CD14-positive monocyte (primary cell): Measurements from ENCODE around the gene COA6. TPM values are rescaled to one million over a fixed set of nuclear protein-coding genes. Genes with fewer than 3 reads are reported as not detected.
"Not testable (repeated sequence)": the region's sequence is repeated elsewhere in the genome, so short reads cannot be mapped to it uniquely, and the experiment has no call there.

Experiments
- DNase-seq, 3 donors: peaks; one replicate each; pipeline ENCODE4 v3.0.0-alpha.2; 2011 to 2022
- H2AFZ ChIP-seq: 2 replicates; pipeline ENCODE4 v1.6.0; 2012; ENCODE audit warnings: mild to moderate bottlenecking, low read depth, low read length, inconsistent platforms; ENCODE audit not compliant: insufficient read depth, poor library complexity, severe bottlenecking
- H3K27ac ChIP-seq, 2 donors: 1 replicate in 1 of 2; 2 replicates in 1 of 2; pipeline ENCODE4 v1.5.1; 2012 to 2013; ENCODE audit warnings: low read length in 2 of 2, control low read depth in 1 of 2, inconsistent platforms in 1 of 2, low read depth in 1 of 2, mild to moderate bottlenecking in 1 of 2
- H3K27me3 ChIP-seq, 2 donors: one replicate each; pipeline versions ENCODE4 v1.6.0 to v1.6.1; 2011 to 2013; ENCODE audit warnings: low read length in 2 of 2; ENCODE audit not compliant: control insufficient read depth in 2 of 2, insufficient read depth in 2 of 2
- H3K36me3 ChIP-seq, 2 donors: replicated peaks in 1 of 2; 1 replicate in 1 of 2; 2 replicates in 1 of 2; pipeline versions ENCODE4 v1.5.1 to v1.6.1; 2012 to 2013; ENCODE audit warnings: low read length in 2 of 2, control low read depth in 1 of 2, inconsistent platforms in 1 of 2, mild to moderate bottlenecking in 1 of 2; ENCODE audit not compliant: insufficient read depth in 2 of 2, control insufficient read depth in 1 of 2
- H3K4me1 ChIP-seq, 2 donors: 1 replicate in 1 of 2; 2 replicates in 1 of 2; pipeline versions ENCODE4 v1.5.1 to v1.6.1; 2012 to 2013; ENCODE audit warnings: low read length in 2 of 2, control low read depth in 1 of 2, inconsistent platforms in 1 of 2, mild to moderate bottlenecking in 1 of 2, moderate library complexity in 1 of 2; ENCODE audit not compliant: insufficient read depth in 2 of 2, control insufficient read depth in 1 of 2
- H3K4me2 ChIP-seq: replicated peaks from 2 replicates; pipeline ENCODE3; 2012; ENCODE audit warnings: low read length, moderate library complexity, mild to moderate bottlenecking; ENCODE audit not compliant: poor library complexity, severe bottlenecking; ENCODE audit errors: extremely low read depth
- H3K4me3 ChIP-seq, 3 experiments: fragments of 200-600 bp in 1 of 3; sonication (generic) in 1 of 3; replicated peaks in 1 of 3; 1 replicate in 2 of 3; 2 replicates in 1 of 3; pipeline ENCODE4 v1.5.1; 2011 to 2013; ENCODE audit warnings: low read length in 3 of 3, mild to moderate bottlenecking in 3 of 3, control low read depth in 2 of 3, low read depth in 2 of 3, inconsistent platforms in 1 of 3, moderate library complexity in 1 of 3
- H3K79me2 ChIP-seq: 2 replicates; pipeline ENCODE4 v1.6.0; 2012; ENCODE audit warnings: mild to moderate bottlenecking, control low read depth, inconsistent platforms, low read length, moderate library complexity; ENCODE audit not compliant: insufficient read depth
- H3K9ac ChIP-seq: 2 replicates; pipeline ENCODE4 v1.6.0; 2017; ENCODE audit warnings: low read length, mild to moderate bottlenecking; ENCODE audit not compliant: insufficient read depth, poor library complexity, severe bottlenecking
- H3K9me3 ChIP-seq, 2 donors: replicated peaks in 1 of 2; 1 replicate in 1 of 2; 2 replicates in 1 of 2; pipeline versions ENCODE4 v1.5.1 to v1.6.1; 2012 to 2013; ENCODE audit warnings: low read length in 2 of 2, control low read depth in 1 of 2; ENCODE audit not compliant: control insufficient read depth in 1 of 2, insufficient read depth in 1 of 2
- H4K20me1 ChIP-seq: 2 replicates; pipeline ENCODE4 v1.6.0; 2012; ENCODE audit warnings: mild to moderate bottlenecking, low read length, control low read depth, moderate library complexity; ENCODE audit not compliant: insufficient read depth
- H3K27ac Mint-ChIP-seq, 7 donors: one replicate each; pipeline ENCODE4 v1.8.0; 2020; ENCODE audit warnings: mild to moderate bottlenecking in 7 of 7, mixed read lengths in 7 of 7, moderate library complexity in 6 of 7, inconsistent platforms in 2 of 7
- H3K27me3 Mint-ChIP-seq, 3 donors: one replicate each; pipeline ENCODE4 v1.8.0; 2021 to 2022; ENCODE audit warnings: low read depth in 3 of 3, mild to moderate bottlenecking in 3 of 3, mixed read lengths in 3 of 3, moderate library complexity in 3 of 3, inconsistent platforms in 1 of 3
- H3K36me3 Mint-ChIP-seq, 2 donors: one replicate each; pipeline ENCODE4 v1.8.0; 2020; ENCODE audit warnings: mixed read lengths in 2 of 2, inconsistent platforms in 1 of 2, mild to moderate bottlenecking in 1 of 2
- H3K4me1 Mint-ChIP-seq: one replicate; pipeline ENCODE4 v1.8.0; 2020; ENCODE audit warnings: mild to moderate bottlenecking, mixed read lengths
- H3K4me3 Mint-ChIP-seq, 2 donors: one replicate each; pipeline ENCODE4 v1.8.0; 2020; ENCODE audit warnings: mild to moderate bottlenecking in 2 of 2, mixed read lengths in 2 of 2, moderate library complexity in 1 of 2
- H3K9me3 Mint-ChIP-seq, 7 donors: one replicate each; pipeline ENCODE4 v1.8.0; 2020 to 2022; ENCODE audit warnings: mixed read lengths in 7 of 7, mild to moderate bottlenecking in 6 of 7, moderate library complexity in 6 of 7, inconsistent platforms in 2 of 7
- CTCF ChIP-seq: fragments of 200-600 bp; IDR thresholded peaks from one replicate; pipeline ENCODE4 v1.8.0; 2022; ENCODE audit warnings: antibody characterized with exemption, mild to moderate bottlenecking
- WGBS: methylation state at CpG from one replicate; pipeline ENCODE4 v1.1.5; 2013; ENCODE audit warnings: missing lambda C conversion rate; ENCODE audit not compliant: insufficient coverage; 5-methylcytosine and 5-hydroxymethylcytosine counted together
- intact Hi-C, 2 donors: fragments of 100-400 bp; cut with micrococcal nuclease; formaldehyde crosslinking; loops; one replicate each; pipeline versions ENCODE4 v1.15.0 to v1.15.1; 2023
- polyA plus RNA-seq, 3 donors: library from polyadenylated mRNA; depleted of rRNA in 1 of 3; unstranded in 2 of 3; stranded (reverse) in 1 of 3; fragments of 300-500 nt in 2 of 3; fragments of >200 nt in 1 of 3; fragmentation: Illumina TruSeq in 2 of 3; gene quantifications; 1 replicate in 2 of 3; 2 replicates in 1 of 3; pipeline ENCODE4 v1.2.3, GENCODE V29; 2012 to 2021

COA6 gene
- polyA plus RNA-seq, 3 donors, result 7.2 to 55.5 (median 46.3) TPM

DNA sequence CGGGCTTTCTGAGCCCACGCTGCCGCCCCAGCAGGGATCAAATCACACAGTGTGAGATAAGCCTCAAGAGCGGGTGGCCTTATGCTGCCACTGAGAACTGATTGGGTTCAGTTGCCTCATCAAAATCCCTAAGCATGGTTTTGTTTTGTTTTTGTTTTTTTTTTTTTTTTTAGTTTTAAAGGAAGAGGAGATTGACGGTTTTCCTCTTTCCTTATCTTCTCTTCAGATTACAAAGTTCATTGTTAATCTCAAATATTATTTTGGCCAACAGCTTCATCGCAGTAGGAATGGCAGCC is 651 bp downstream of the COA6 start:
- Histone ChIP-seq H3K4me2 (peak overlapping the region; percentile 87), H3K36me3 (peaks cover 32 to 40% of the 10 kb centered on the region in 2 donors), H3K27ac (peak overlapping the region; percentile 98 to 99), H3K79me2 (peaks cover 32% of the 10 kb centered on the region), H3K4me3 (peak overlapping the region; percentile 91 to 93 (median 92)), H4K20me1 (no peaks in the 10 kb centered on the region), H3K27me3 (no peaks in the 10 kb centered on the region), H2AFZ (peak overlapping the region; percentile 90), H3K4me1 (peaks cover 17 to 30% of the 10 kb centered on the region in 2 donors), H3K9ac (peak overlapping the region; percentile 90), H3K9me3 (no peaks in the 10 kb centered on the region)
- intact Hi-C loops, result loop anchor here (5.0 kb wide), 1 partner anchor 47 kb away; no protein-coding TSS in a partner anchor
- Mint-ChIP-seq H3K27ac (peak overlapping the region; percentile 98 to 99 (median 99)), H3K27me3 (peaks cover 0 to 2% (median 0%) of the 10 kb centered on the region in 3 donors), H3K36me3 (peaks cover 37 to 38% of the 10 kb centered on the region in 2 donors), H3K4me3 (peak overlapping the region; percentile 90 to 98), H3K9me3 (peaks cover 2 to 4% (median 4%) of the 10 kb centered on the region in 7 donors), H3K4me1 (peaks cover 29% of the 10 kb centered on the region)
- DNase-seq, result no peak
- TF ChIP-seq CTCF, result no peak
- WGBS, result 0% methylated on average over 3 of the region's 6 CpGs

- H3K36me3 Mint-ChIP-seq, result peaks cover 52 to 55% of the 10 kb centered on the region in 2 donors
- H2AFZ ChIP-seq, result no peak overlapping the region
- no peak for TF ChIP-seq CTCF
- H3K9me3 Mint-ChIP-seq, result peaks cover 4 to 10% (median 8%) of the 10 kb centered on the region in 7 donors
- H3K4me1 Mint-ChIP-seq, result peaks cover 20% of the 10 kb centered on the region
- no peaks in the 10 kb centered on the region for H3K27me3 ChIP-seq
- H3K27me3 Mint-ChIP-seq, result peaks cover 0 to 2% (median 0%) of the 10 kb centered on the region in 3 donors
- H3K27ac Mint-ChIP-seq, result no peak overlapping the region
- intact Hi-C loops, result no loop called here
- H4K20me1 ChIP-seq, result no peaks in the 10 kb centered on the region
- H3K4me3 Mint-ChIP-seq, result no peak overlapping the region
- H3K4me1 ChIP-seq, result peaks cover 14 to 23% of the 10 kb centered on the region in 2 donors
- H3K36me3 ChIP-seq, result peaks cover 45 to 57% of the 10 kb centered on the region in 2 donors
- no peak overlapping the region for H3K4me2 ChIP-seq
- H3K79me2 ChIP-seq, result peaks cover 43% of the 10 kb centered on the region
- H3K27ac ChIP-seq, result no peak overlapping the region
- 100% methylated on average over 2 of the region's 7 CpGs for WGBS
- DNase-seq, result no peak
- no peak overlapping the region for H3K9ac ChIP-seq
- no peaks in the 10 kb centered on the region for H3K9me3 ChIP-seq
- no peak overlapping the region for H3K4me3 ChIP-seq
Observed at GRCh38 chr1:234375672-234376071, 2.4 kb downstream of the COA6 start.

DNA sequence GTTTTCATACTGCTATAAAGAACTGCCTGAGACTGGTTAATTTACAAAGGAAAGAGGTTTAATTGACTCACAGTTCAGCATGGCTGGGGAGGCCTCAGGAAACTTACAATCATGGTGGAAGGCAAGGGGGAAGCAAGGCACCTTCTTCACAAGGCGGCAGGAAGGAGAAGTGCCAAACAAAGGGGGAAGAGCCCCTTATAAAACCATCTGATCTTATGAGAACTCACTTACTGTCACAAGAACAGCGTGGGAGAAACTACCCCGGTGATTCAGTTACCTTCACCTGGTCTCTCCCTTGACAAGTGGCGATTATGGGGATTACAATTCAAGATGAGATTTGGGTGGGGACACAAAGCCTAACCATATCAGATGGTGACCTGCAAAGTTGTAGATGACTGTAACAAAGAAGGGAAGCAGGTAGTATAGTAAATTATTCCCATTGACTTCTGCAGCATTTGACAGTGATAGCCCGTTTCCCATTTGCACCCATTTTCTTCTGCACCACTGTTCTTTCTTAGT is 6.4 kb downstream of the COA6 start:
- H3K9me3 ChIP-seq, H3K4me3 ChIP-seq, DNase-seq, H3K27ac ChIP-seq, H2AFZ ChIP-seq, H3K4me3 Mint-ChIP-seq, intact Hi-C loops, H3K27me3 Mint-ChIP-seq, H4K20me1 ChIP-seq, H3K9ac ChIP-seq, H3K27me3 ChIP-seq, H3K4me1 ChIP-seq, H3K4me2 ChIP-seq, H3K4me1 Mint-ChIP-seq: not testable (repeated sequence)
- H3K27ac Mint-ChIP-seq, result peak overlapping the region in 2 of 7 donors; percentile 18 to 31
- peaks cover 39% of the 10 kb centered on the region for H3K79me2 ChIP-seq
- H3K36me3 ChIP-seq, result peaks cover 60 to 94% of the 10 kb centered on the region in 2 donors
- 100% methylated on average over 1 of the region's 5 CpGs for WGBS
- peaks cover 76 to 84% of the 10 kb centered on the region in 2 donors for H3K36me3 Mint-ChIP-seq
- peaks cover 4 to 10% (median 8%) of the 10 kb centered on the region in 7 donors for H3K9me3 Mint-ChIP-seq
